Mesendoderm (in vitro differentiated cells): Measurements from ENCODE around the gene SMIM44.
A peak's percentile ranks its signal among the peaks of the same experiment; 100 is the strongest.

Source experiments
- DNase-seq: peaks from one replicate; pipeline ENCODE4 v3.0.0; 2013
- H2AK5ac ChIP-seq: 2 replicates; pipeline ENCODE4 v1.6.1; 2013; ENCODE audit warnings: low read length, inconsistent platforms
- H2BK120ac ChIP-seq: 2 replicates; pipeline ENCODE4 v1.6.1; 2013; ENCODE audit warnings: low read depth, mild to moderate bottlenecking, low read length, moderate library complexity, mixed read lengths
- H2BK15ac ChIP-seq: replicated peaks from 2 replicates; pipeline ENCODE4 v1.6.1; 2013; ENCODE audit warnings: low read depth, mild to moderate bottlenecking, moderate library complexity
- H2BK5ac ChIP-seq: 2 replicates; pipeline ENCODE4 v1.6.1; 2013; ENCODE audit warnings: low read length, inconsistent platforms
- H3K18ac ChIP-seq: 2 replicates; pipeline ENCODE4 v1.6.1; 2013; ENCODE audit warnings: mild to moderate bottlenecking, low read length, mixed read lengths
- H3K23ac ChIP-seq: one replicate; pipeline ENCODE4 v1.6.1; 2013; ENCODE audit warnings: low read length
- H3K27ac ChIP-seq: 2 replicates; pipeline ENCODE4 v1.5.1; 2013; ENCODE audit warnings: low read depth, mild to moderate bottlenecking, inconsistent platforms, low read length, moderate library complexity
- H3K27me3 ChIP-seq: 2 replicates; pipeline ENCODE4 v1.6.1; 2013; ENCODE audit warnings: low read length, control low read depth, mild to moderate bottlenecking, inconsistent platforms; ENCODE audit not compliant: insufficient read depth, poor library complexity
- H3K36me3 ChIP-seq: 2 replicates; pipeline ENCODE4 v1.6.1; 2013; ENCODE audit warnings: low read length, inconsistent platforms; ENCODE audit not compliant: control insufficient read depth, insufficient read depth
- H3K4ac ChIP-seq: one replicate; pipeline ENCODE4 v1.6.1; 2013; ENCODE audit warnings: low read depth, mild to moderate bottlenecking, low read length, moderate library complexity
- H3K4me1 ChIP-seq: 2 replicates; pipeline ENCODE4 v1.6.1; 2013; ENCODE audit warnings: low read depth, low read length, inconsistent platforms; ENCODE audit not compliant: control insufficient read depth
- H3K4me2 ChIP-seq: 2 replicates; pipeline ENCODE4 v1.6.1; 2013; ENCODE audit warnings: low read length
- H3K4me3 ChIP-seq: 2 replicates; pipeline ENCODE4 v1.5.1; 2013; ENCODE audit warnings: mild to moderate bottlenecking, low read length
- H3K56ac ChIP-seq: one replicate; pipeline ENCODE4 v1.6.1; 2013; ENCODE audit warnings: low read length
- H3K79me1 ChIP-seq: 2 replicates; pipeline ENCODE4 v1.6.1; 2013; ENCODE audit warnings: low read length, inconsistent platforms
- H3K79me2 ChIP-seq: 2 replicates; pipeline ENCODE4 v1.6.1; 2013; ENCODE audit warnings: mild to moderate bottlenecking, low read length; ENCODE audit not compliant: control insufficient read depth, insufficient read depth
- H3K9ac ChIP-seq: 2 replicates; pipeline ENCODE4 v1.6.1; 2013; ENCODE audit warnings: low read length, inconsistent platforms
- H4K5ac ChIP-seq: one replicate; pipeline ENCODE4 v1.6.1; 2013; ENCODE audit warnings: low read length
- H4K8ac ChIP-seq: one replicate; pipeline ENCODE4 v1.6.1; 2013; ENCODE audit warnings: low read depth, mild to moderate bottlenecking, control low read depth, low read length, moderate library complexity
- WGBS: extraction: QIAGEN DNeasy Blood & Tissue Kit; methylation state at CpG from one replicate; pipeline ENCODE4 v1.1.7; 2013; ENCODE audit warnings: low lambda C conversion rate, missing lambda C conversion rate; ENCODE audit not compliant: insufficient coverage; ENCODE audit errors: extremely low coverage; 5-methylcytosine and 5-hydroxymethylcytosine counted together

The SMIM44 gene

GRCh38 chr19:3499738-3500428 is 16.6 kb upstream of the SMIM44 start:
- H3K4ac ChIP-seq, result peak overlapping the region; percentile 66
- H2BK15ac ChIP-seq, result no peak overlapping the region
- peaks cover 3% of the 10 kb centered on the region for H3K36me3 ChIP-seq
- H4K8ac ChIP-seq, result no peak overlapping the region
- no peaks in the 10 kb centered on the region for H3K27me3 ChIP-seq
- no peak overlapping the region for H2BK5ac ChIP-seq
- H2AK5ac ChIP-seq, result no peak overlapping the region
- H4K5ac ChIP-seq, result no peak overlapping the region
- peaks cover 18% of the 10 kb centered on the region for H3K79me2 ChIP-seq
- peak overlapping the region; percentile 61 for H3K4me3 ChIP-seq
- no CpG with 5 or more reads among the region's 18 CpGs for WGBS
- H3K4me1 ChIP-seq, result peaks cover 2% of the 10 kb centered on the region
- DNase-seq, result no peak
- H3K18ac ChIP-seq, result peak overlapping the region; percentile 62
- no peak overlapping the region for H3K23ac ChIP-seq
- H3K79me1 ChIP-seq, result peaks cover 11% of the 10 kb centered on the region
- H3K9ac ChIP-seq, result peak overlapping the region; percentile 93
- peak overlapping the region; percentile 97 for H3K56ac ChIP-seq
- H3K4me2 ChIP-seq, result peak overlapping the region; percentile 93
- no peak overlapping the region for H2BK120ac ChIP-seq
- H3K27ac ChIP-seq, result no peak overlapping the region

- Histone ChIP-seq H3K56ac (no peak overlapping the region), H3K4me3 (no peak overlapping the region), H3K23ac (no peak overlapping the region), H3K4ac (no peak overlapping the region), H3K27ac (no peak overlapping the region), H2BK15ac (no peak overlapping the region), H3K9ac (no peak overlapping the region), H4K5ac (no peak overlapping the region), H3K79me2 (peaks cover 18% of the 10 kb centered on the region), H3K4me2 (no peak overlapping the region), H3K27me3 (no peaks in the 10 kb centered on the region), H4K8ac (no peak overlapping the region), H3K79me1 (peaks cover 11% of the 10 kb centered on the region), H3K36me3 (peaks cover 5% of the 10 kb centered on the region), H3K4me1 (peaks cover 2% of the 10 kb centered on the region), H2BK120ac (no peak overlapping the region), H2BK5ac (no peak overlapping the region), H2AK5ac (no peak overlapping the region), H3K18ac (no peak overlapping the region)
- no CpG with 5 or more reads among the region's 5 CpGs for WGBS
- no peak for DNase-seq
These were observed 14.7 kb upstream of the SMIM44 start for GRCh38 chr19:3497757-3498520.

- Histone ChIP-seq H2BK120ac (no peak overlapping the region), H3K9ac (no peak overlapping the region)
- no CpG with 5 or more reads among the region's 32 CpGs for WGBS
These were observed 13.4 kb upstream of the SMIM44 start for GRCh38 chr19:3496392-3497273.

GRCh38 chr19:3494559-3494958 is 11.3 kb upstream of the SMIM44 start:
- Histone ChIP-seq H4K5ac (no peak overlapping the region), H2AK5ac (no peak overlapping the region), H3K4me3 (no peak overlapping the region), H3K4ac (no peak overlapping the region), H3K23ac (no peak overlapping the region), H3K4me2 (no peak overlapping the region), H3K79me2 (peaks cover 11% of the 10 kb centered on the region), H3K9ac (no peak overlapping the region), H2BK5ac (no peak overlapping the region), H3K27ac (no peak overlapping the region), H3K27me3 (no peaks in the 10 kb centered on the region), H4K8ac (no peak overlapping the region), H3K56ac (no peak overlapping the region), H3K36me3 (peaks cover 5% of the 10 kb centered on the region), H2BK15ac (no peak overlapping the region), H2BK120ac (no peak overlapping the region), H3K18ac (no peak overlapping the region), H3K4me1 (no peaks in the 10 kb centered on the region), H3K79me1 (peaks cover 8% of the 10 kb centered on the region)
- no CpG with 5 or more reads among the region's 18 CpGs for WGBS
- no peak for DNase-seq

More at GRCh38 chr19:3496392-3497273, 13.4 kb upstream of the SMIM44 start:
- Histone ChIP-seq H2BK5ac (no peak overlapping the region), H3K4me2 (no peak overlapping the region), H3K36me3 (peaks cover 5% of the 10 kb centered on the region), H3K79me1 (peaks cover 11% of the 10 kb centered on the region), H3K27ac (no peak overlapping the region), H4K5ac (no peak overlapping the region), H4K8ac (no peak overlapping the region), H3K4me3 (no peak overlapping the region), H3K18ac (no peak overlapping the region), H3K27me3 (no peaks in the 10 kb centered on the region), H3K4ac (no peak overlapping the region), H3K4me1 (peaks cover 2% of the 10 kb centered on the region), H3K56ac (no peak overlapping the region), H2AK5ac (no peak overlapping the region), H3K23ac (no peak overlapping the region), H2BK15ac (no peak overlapping the region), H3K79me2 (peaks cover 18% of the 10 kb centered on the region)
- DNase-seq, result no peak

- no peak overlapping the region for H4K8ac ChIP-seq
- H3K4me3 ChIP-seq, result no peak overlapping the region
- no peak overlapping the region for H2AK5ac ChIP-seq
- no peak overlapping the region for H3K27ac ChIP-seq
- no peak overlapping the region for H2BK120ac ChIP-seq
- H4K5ac ChIP-seq, result no peak overlapping the region
- H3K4me2 ChIP-seq, result no peak overlapping the region
- no peak overlapping the region for H3K9ac ChIP-seq
- H3K79me2 ChIP-seq, result peaks cover 7% of the 10 kb centered on the region
- no peak overlapping the region for H3K4ac ChIP-seq
- peaks cover 6% of the 10 kb centered on the region for H3K79me1 ChIP-seq
- H3K4me1 ChIP-seq, result no peaks in the 10 kb centered on the region
- no peak overlapping the region for H3K18ac ChIP-seq
- H2BK5ac ChIP-seq, result no peak overlapping the region
- no peak overlapping the region for H2BK15ac ChIP-seq
- no peaks in the 10 kb centered on the region for H3K27me3 ChIP-seq
- peak; percentile 59 for DNase-seq
- no CpG with 5 or more reads among the region's 15 CpGs for WGBS
- no peak overlapping the region for H3K23ac ChIP-seq
- peaks cover 5% of the 10 kb centered on the region for H3K36me3 ChIP-seq
- no peak overlapping the region for H3K56ac ChIP-seq
These were observed 10.8 kb upstream of the SMIM44 start for GRCh38 chr19:3494051-3494450.
